Esophagus (tissue), 2 donors: ENCODE data around the gene DMRT1. TPM values are rescaled to one million over a fixed set of nuclear protein-coding genes. Genes with fewer than 3 reads are reported as not detected.

ENCODE experiments used
- H3K27ac ChIP-seq, 2 donors: one replicate each; pipeline ENCODE4 v1.5.1; 2013; ENCODE audit warnings: low read depth in 2 of 2, mild to moderate bottlenecking in 2 of 2, inconsistent platforms in 1 of 2, low read length in 1 of 2, moderate library complexity in 1 of 2
- H3K27me3 ChIP-seq, 2 donors: one replicate each; pipeline ENCODE4 v1.6.1; 2013; ENCODE audit warnings: low read length in 2 of 2, control low read depth in 1 of 2, mild to moderate bottlenecking in 1 of 2; ENCODE audit not compliant: insufficient read depth in 2 of 2, control insufficient read depth in 1 of 2
- H3K36me3 ChIP-seq, 2 donors: one replicate each; pipeline ENCODE4 v1.6.1; 2013; ENCODE audit warnings: low read length in 1 of 2; ENCODE audit not compliant: control insufficient read depth in 2 of 2, insufficient read depth in 2 of 2
- H3K4me1 ChIP-seq, 2 donors: one replicate each; pipeline ENCODE4 v1.6.1; 2013; ENCODE audit warnings: low read length in 1 of 2; ENCODE audit not compliant: control insufficient read depth in 2 of 2, insufficient read depth in 2 of 2
- H3K4me3 ChIP-seq, 2 donors: one replicate each; pipeline ENCODE4 v1.5.1; 2013; ENCODE audit warnings: low read length in 2 of 2, mild to moderate bottlenecking in 2 of 2, low read depth in 1 of 2, moderate library complexity in 1 of 2
- H3K9me3 ChIP-seq, 2 donors: one replicate each; pipeline ENCODE4 v1.6.1; 2013; ENCODE audit warnings: mild to moderate bottlenecking in 2 of 2, low read depth in 1 of 2, low read length in 1 of 2, moderate library complexity in 1 of 2; ENCODE audit not compliant: control insufficient read depth in 2 of 2, insufficient read depth in 1 of 2
- WGBS, 2 donors: extraction: QIAGEN DNeasy Blood & Tissue Kit; methylation state at CpG; one replicate each; pipeline ENCODE4 v1.1.7; 2013; 5-methylcytosine and 5-hydroxymethylcytosine counted together
- polyA plus RNA-seq, 2 donors: library from polyadenylated mRNA; stranded (reverse); fragments of 200-250 nt; gene quantifications; one replicate each; pipeline ENCODE4 v1.2.3, GENCODE V29; 2013
- donor health status: healthy with polysubstance abuse.
- donor health status: Bipolar disorder and iron deficiency.

Gene DMRT1
- polyA plus RNA-seq: not detected

DNA sequence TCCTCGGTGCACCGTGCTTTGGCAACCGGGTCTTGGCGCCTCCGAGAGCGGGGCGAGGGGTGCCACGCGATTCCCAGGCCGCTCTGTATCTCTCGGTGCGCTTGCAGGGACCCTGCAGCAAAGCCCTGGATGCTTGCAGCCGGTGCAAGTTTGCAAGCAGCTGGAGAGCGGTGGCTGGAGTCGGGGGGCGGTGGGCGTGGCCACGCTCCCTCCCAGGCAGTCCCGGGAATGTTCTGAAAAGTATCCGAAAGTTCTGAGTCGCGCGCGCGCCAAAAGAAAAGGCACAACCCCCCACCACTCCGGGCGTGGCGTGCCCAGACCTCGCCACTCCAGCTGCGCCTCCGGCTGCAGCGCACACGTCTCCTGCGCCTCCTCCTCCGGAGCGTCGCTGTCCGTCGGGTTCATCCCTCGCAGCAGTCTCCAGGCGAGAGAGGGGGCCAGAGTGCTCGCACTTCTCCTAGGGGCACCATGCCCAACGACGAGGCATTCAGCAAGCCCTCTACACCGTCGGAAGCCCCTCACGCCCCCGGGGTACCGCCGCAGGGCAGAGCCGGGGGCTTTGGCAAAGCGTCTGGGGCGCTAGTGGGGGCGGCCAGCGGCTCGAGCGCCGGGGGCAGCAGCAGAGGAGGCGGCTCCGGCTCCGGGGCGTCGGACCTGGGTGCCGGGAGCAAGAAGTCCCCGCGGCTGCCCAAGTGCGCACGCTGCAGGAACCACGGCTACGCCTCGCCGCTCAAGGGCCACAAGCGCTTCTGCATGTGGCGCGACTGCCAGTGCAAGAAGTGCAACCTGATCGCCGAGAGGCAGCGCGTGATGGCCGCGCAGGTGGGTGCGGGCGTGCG, at the start of gene DMRT1:
Gene DMRT1 (plus strand): TSS at position 327 of the 839 bp plus-strand sequence. CDS start 142 bp downstream, at position 469.
- H3K36me3 ChIP-seq: no peaks in the 10 kb centered on the region
- no peak within 1 kb of the TSS for H3K27ac ChIP-seq
- peaks cover 0 to 19% of the 10 kb centered on the region in 2 donors for H3K27me3 ChIP-seq
- no peak within 1 kb of the TSS for H3K4me3 ChIP-seq
- WGBS, 2 donors: 2 to 6% methylated on average over 81 to 84 of the region's 84 CpGs
- H3K4me1 ChIP-seq: peaks cover 2 to 6% of the 10 kb centered on the region in 2 donors
- H3K9me3 ChIP-seq: peaks cover 0 to 4% of the 10 kb centered on the region in 2 donors

- 77 to 82% methylated on average over 15 of the region's 15 CpGs for WGBS, 2 donors
Measured at GRCh38 chr9:792331-793260, 48.9 kb upstream of the DMRT1 start.

DNA sequence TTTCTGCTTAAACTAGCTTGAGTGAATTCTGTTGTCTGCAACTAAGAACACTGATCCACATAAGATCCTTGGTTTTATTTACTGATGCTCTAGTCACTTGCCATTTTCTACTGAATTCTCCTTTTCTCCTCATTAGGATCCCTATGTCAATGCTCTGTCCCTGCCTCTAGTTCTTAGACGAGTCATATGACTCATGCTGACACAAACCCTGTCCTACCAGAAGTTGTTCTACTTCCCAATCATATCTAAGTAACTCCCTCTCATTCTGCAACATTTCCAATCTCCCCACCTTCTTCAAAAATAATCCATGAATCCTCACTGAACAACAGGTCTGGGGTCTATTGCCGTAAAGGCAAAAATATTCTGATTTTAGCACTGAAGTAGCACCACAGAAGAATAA, 47.1 kb upstream of the DMRT1 start:
- WGBS, 2 donors: 73 to 87% methylated on average over 2 of the region's 2 CpGs
- Histone ChIP-seq H3K36me3 (no peaks in the 10 kb centered on the region), H3K4me1 (no peaks in the 10 kb centered on the region), H3K27ac (no peak overlapping the region), H3K4me3 (no peak overlapping the region), H3K9me3 (no peaks in the 10 kb centered on the region), H3K27me3 (no peaks in the 10 kb centered on the region)

More at GRCh38 chr9:792331-793260, 48.9 kb upstream of the DMRT1 start:
- Histone ChIP-seq H3K4me1 (no peaks in the 10 kb centered on the region), H3K36me3 (no peaks in the 10 kb centered on the region), H3K27ac (no peak overlapping the region), H3K27me3 (no peaks in the 10 kb centered on the region), H3K4me3 (no peak overlapping the region), H3K9me3 (no peaks in the 10 kb centered on the region)

DNA sequence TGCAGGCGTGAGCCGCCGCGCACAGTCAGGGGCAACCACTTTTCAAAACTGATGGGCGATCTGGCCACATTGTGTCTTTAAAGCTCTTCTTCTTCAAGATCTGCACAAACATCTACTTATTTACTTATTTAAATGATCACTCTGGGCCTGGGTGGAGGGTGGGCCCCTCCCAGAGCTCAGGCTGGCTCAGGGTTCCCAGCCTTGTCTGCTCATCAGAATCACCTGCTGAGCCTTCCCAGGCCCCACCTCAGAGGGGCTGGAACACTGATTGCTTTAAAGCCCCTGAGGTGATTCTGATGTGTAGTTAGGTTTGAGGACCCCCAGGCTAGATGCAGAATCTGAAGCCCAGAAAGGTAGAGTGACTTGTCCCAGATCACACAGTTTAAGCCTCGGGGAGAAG, 45.6 kb upstream of the DMRT1 start:
- 96% methylated on average over 6 of the region's 6 CpGs for WGBS, 2 donors
- H3K4me3 ChIP-seq: no peak overlapping the region
- no peaks in the 10 kb centered on the region for H3K36me3 ChIP-seq
- H3K9me3 ChIP-seq: no peaks in the 10 kb centered on the region
- no peak overlapping the region for H3K27ac ChIP-seq
- H3K4me1 ChIP-seq: no peaks in the 10 kb centered on the region
- H3K27me3 ChIP-seq: no peaks in the 10 kb centered on the region

GRCh38 chr9:800591-801150, 40.8 kb upstream of the DMRT1 start:
- no peaks in the 10 kb centered on the region for H3K4me1 ChIP-seq
- H3K9me3 ChIP-seq: no peaks in the 10 kb centered on the region
- no peaks in the 10 kb centered on the region for H3K27me3 ChIP-seq
- WGBS, 2 donors: 74 to 77% methylated on average over 9 of the region's 9 CpGs
- no peak overlapping the region for H3K27ac ChIP-seq
- no peaks in the 10 kb centered on the region for H3K36me3 ChIP-seq
- no peak overlapping the region for H3K4me3 ChIP-seq

DNA sequence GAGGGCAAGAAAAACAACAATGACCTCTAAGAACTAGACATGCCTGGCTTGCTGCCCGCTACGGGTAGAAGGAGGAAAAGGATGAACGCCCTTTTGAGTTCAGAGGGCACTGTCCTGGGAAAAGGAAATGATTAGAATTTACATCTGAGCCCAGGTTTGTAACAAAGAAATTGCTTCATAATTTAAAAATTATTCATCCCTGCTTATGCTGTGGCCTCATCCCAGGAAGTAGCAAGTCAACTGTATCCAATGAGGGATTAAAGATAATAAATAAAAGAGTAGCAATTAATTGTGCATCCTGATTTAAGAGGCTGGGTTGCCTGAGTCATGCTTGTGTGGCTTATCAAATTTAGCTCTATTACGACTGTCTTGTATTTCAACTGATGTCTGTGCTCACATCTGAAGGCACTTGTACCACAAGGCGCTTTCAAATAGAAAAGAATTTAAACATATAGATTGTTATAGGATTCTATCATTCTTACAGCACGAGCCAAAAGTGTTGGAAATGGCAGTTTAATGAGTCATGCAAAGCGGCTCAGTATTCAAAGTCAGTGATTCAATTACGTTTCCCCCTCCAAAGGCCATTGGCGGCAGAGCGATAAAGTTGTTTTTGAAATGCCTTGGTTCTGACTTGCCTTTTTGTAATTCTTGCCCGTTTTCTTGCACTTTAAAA, 40.0 kb upstream of the DMRT1 start:
- H3K4me1 ChIP-seq: no peaks in the 10 kb centered on the region
- no peak overlapping the region for H3K4me3 ChIP-seq
- no peaks in the 10 kb centered on the region for H3K36me3 ChIP-seq
- no peaks in the 10 kb centered on the region for H3K27me3 ChIP-seq
- no peaks in the 10 kb centered on the region for H3K9me3 ChIP-seq
- peak overlapping the region in 1 of 2 donors; percentile 40 for H3K27ac ChIP-seq
- WGBS, 2 donors: 30 to 37% methylated on average over 11 of the region's 11 CpGs

DNA sequence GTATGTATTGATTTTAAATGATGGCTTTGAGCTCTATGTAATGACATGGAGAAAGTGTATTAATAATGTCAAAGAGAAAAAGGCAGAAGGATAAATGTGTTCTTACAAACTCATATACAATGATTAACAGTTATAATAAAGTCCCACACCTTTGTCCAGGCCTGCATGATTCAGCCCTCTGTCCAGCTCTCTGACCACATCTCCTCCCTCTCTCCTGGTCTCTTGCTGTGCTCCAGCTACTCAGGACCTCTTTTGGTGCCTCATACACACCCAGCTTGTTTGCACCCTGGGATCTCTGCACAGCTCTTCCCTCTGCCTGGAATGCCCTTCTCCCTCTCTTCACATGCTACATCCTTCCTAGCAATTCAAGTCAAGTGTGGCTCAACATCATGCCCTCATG, 37.5 kb upstream of the DMRT1 start:
- H3K36me3 ChIP-seq: no peaks in the 10 kb centered on the region
- H3K27me3 ChIP-seq: no peaks in the 10 kb centered on the region
- no peak overlapping the region for H3K4me3 ChIP-seq
- H3K27ac ChIP-seq: no peak overlapping the region
- H3K9me3 ChIP-seq: no peaks in the 10 kb centered on the region
- no peaks in the 10 kb centered on the region for H3K4me1 ChIP-seq

GRCh38 chr9:805151-805550, 36.3 kb upstream of the DMRT1 start:
- 59 to 67% methylated on average over 3 of the region's 3 CpGs for WGBS, 2 donors
- Histone ChIP-seq H3K4me1 (no peaks in the 10 kb centered on the region), H3K27ac (no peak overlapping the region)

More at GRCh38 chr9:805151-805550, 36.3 kb upstream of the DMRT1 start:
- no peaks in the 10 kb centered on the region for H3K36me3 ChIP-seq
- no peaks in the 10 kb centered on the region for H3K27me3 ChIP-seq
- H3K9me3 ChIP-seq: no peaks in the 10 kb centered on the region
- no peak overlapping the region for H3K4me3 ChIP-seq
